MCF 10A (cell line): ENCODE results near the gene CIDEB. TPM values are rescaled to one million over a fixed set of nuclear protein-coding genes. Genes with fewer than 3 reads are reported as not detected.

ENCODE experiments used
- BruUV-seq: library from RNA; stranded (reverse); fragments of 400-500 nt; replicated peaks from 2 replicates; lab custom pipeline; 2021; lab: Mats Ljungman, UMichigan
- CTCF ChIA-PET: fragments of 300-600 bp; sonication (Branson Sonifier 250); formaldehyde crosslinking; extraction: SDS; loops from one replicate; lab custom pipeline; 2021; ENCODE audit warnings: antibody characterized with exemption, inconsistent platforms; lab: Yijun Ruan, JAX
- POLR2A ChIA-PET: fragments of 300-600, 350-650 bp; sonication (Branson Sonifier 250); formaldehyde crosslinking; extraction: SDS; loops from one replicate; lab custom pipeline; 2020; ENCODE audit warnings: antibody characterized with exemption, inconsistent platforms; lab: Yijun Ruan, JAX
- DNase-seq: peaks from one replicate; pipeline ENCODE4 v3.0.0-alpha.2; 2018; ENCODE audit not compliant: unreplicated experiment
- H3K27ac Mint-ChIP-seq: one replicate; pipeline ENCODE4 v1.8.0; 2022; ENCODE audit warnings: mild to moderate bottlenecking, low read depth, mixed read lengths; ENCODE audit not compliant: unreplicated experiment
- H3K27me3 Mint-ChIP-seq: one replicate; pipeline ENCODE4 v1.8.0; 2022; ENCODE audit warnings: mixed read lengths; ENCODE audit not compliant: insufficient read depth, unreplicated experiment
- H3K36me3 Mint-ChIP-seq: one replicate; pipeline ENCODE4 v1.8.0; 2022; ENCODE audit warnings: mild to moderate bottlenecking, moderate library complexity, mixed read lengths; ENCODE audit not compliant: insufficient read depth, unreplicated experiment
- H3K4me1 Mint-ChIP-seq: one replicate; pipeline ENCODE4 v1.8.0; 2022; ENCODE audit warnings: mixed read lengths; ENCODE audit not compliant: insufficient read depth, unreplicated experiment
- H3K4me3 Mint-ChIP-seq: one replicate; pipeline ENCODE4 v1.8.0; 2022; ENCODE audit warnings: mild to moderate bottlenecking, moderate library complexity, mixed read lengths; ENCODE audit not compliant: unreplicated experiment
- H3K9me3 Mint-ChIP-seq: one replicate; pipeline ENCODE4 v1.8.0; 2022; ENCODE audit warnings: mixed read lengths; ENCODE audit not compliant: unreplicated experiment
- intact Hi-C: fragments of 100-400 bp; cut with micrococcal nuclease; formaldehyde crosslinking; loops from 2 replicates; pipeline ENCODE4 v1.14.1; 2022
- total RNA-seq: library from RNA; stranded (reverse); gene quantifications from 2 replicates; pipeline ENCODE4 v1.2.3, GENCODE V29; 2022
- TF ChIP-seq, protein P1 (sequence below): fragments of 200-600 bp; IDR thresholded peaks from one replicate; pipeline ENCODE4 v1.8.0; 2022; ENCODE audit warnings: antibody characterized with exemption, mild to moderate bottlenecking; ENCODE audit not compliant: unreplicated experiment

CIDEB gene
- total RNA-seq, 1 experiment from 2014 or later = 1.3 TPM

DNA sequence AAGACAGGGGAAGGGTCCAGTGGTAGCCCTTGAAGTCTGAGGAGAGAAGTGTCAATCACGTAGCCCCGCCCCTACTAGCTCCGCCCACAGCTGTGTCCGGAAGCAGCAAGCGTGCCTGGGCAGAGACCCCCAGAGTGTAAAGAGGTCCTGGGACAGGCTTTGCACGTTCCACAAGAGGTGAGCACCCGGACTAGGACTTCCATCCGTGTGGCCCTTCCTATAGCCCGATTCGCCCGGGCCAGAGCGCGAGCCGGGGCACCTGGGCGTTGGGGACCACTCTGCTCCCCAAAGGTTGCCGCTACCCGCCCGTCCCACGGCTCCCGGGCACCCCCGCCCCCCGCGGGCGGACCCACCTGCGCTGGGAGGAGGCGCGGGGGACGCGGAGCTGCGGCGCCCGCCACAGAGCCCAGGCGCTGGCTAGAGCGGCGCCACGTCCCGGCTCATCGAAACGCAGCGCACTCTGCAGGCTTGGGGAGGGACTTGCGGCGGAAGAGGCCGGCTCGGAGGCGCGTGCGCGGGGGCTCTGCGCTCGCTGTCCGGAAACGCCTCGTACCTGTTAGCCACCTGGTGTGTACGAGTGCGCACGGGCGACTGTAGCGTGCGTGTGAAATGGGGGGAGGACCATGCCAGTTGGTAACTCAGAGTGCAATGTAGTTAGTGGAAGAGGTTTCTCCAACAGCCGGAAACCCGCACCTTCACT is 36.5 kb downstream of the CIDEB start, which contains the start of gene RABGGTA:
Gene RABGGTA, minus strand, starts transcription at position 464 of the 700 bp plus-strand sequence. CDS start 482 bp downstream, outside the sequence.
- POLR2A ChIA-PET = interaction anchor here (0.7 to 9.5 kb wide), 24 partner anchors 10 to 160 kb away, joined by 3 to 146 read pairs (median 6); partner anchors contain the start of genes CHMP4A, CIDEB, DCAF11 and DHRS1
- CTCF ChIA-PET = interaction anchor here (0.6 to 32.3 kb wide), 15 partner anchors 8 to 77 kb away, joined by 3 to 457 read pairs (median 4); partner anchors contain the start of genes CIDEB, DHRS1, LTB4R2 and NOP9
- Mint-ChIP-seq H3K4me1 (peaks cover 43% of the 10 kb centered on the region), H3K36me3 (peaks cover 19% of the 10 kb centered on the region), H3K27me3 (no peaks in the 10 kb centered on the region), H3K4me3 (peak within 1 kb of the TSS; percentile 89), H3K27ac (peak within 1 kb of the TSS; percentile 16), H3K9me3 (no peaks in the 10 kb centered on the region)
- peak; percentile 88 for DNase-seq
- TF ChIP-seq, protein P1, sequence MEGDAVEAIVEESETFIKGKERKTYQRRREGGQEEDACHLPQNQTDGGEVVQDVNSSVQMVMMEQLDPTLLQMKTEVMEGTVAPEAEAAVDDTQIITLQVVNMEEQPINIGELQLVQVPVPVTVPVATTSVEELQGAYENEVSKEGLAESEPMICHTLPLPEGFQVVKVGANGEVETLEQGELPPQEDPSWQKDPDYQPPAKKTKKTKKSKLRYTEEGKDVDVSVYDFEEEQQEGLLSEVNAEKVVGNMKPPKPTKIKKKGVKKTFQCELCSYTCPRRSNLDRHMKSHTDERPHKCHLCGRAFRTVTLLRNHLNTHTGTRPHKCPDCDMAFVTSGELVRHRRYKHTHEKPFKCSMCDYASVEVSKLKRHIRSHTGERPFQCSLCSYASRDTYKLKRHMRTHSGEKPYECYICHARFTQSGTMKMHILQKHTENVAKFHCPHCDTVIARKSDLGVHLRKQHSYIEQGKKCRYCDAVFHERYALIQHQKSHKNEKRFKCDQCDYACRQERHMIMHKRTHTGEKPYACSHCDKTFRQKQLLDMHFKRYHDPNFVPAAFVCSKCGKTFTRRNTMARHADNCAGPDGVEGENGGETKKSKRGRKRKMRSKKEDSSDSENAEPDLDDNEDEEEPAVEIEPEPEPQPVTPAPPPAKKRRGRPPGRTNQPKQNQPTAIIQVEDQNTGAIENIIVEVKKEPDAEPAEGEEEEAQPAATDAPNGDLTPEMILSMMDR = peak; percentile 67
- no TSS peak for BruUV-seq
- intact Hi-C loops = loop anchor here (1.0 kb wide), 2 partner anchors 26 to 29 kb away; partner anchors contain the start of gene TINF2

DNA sequence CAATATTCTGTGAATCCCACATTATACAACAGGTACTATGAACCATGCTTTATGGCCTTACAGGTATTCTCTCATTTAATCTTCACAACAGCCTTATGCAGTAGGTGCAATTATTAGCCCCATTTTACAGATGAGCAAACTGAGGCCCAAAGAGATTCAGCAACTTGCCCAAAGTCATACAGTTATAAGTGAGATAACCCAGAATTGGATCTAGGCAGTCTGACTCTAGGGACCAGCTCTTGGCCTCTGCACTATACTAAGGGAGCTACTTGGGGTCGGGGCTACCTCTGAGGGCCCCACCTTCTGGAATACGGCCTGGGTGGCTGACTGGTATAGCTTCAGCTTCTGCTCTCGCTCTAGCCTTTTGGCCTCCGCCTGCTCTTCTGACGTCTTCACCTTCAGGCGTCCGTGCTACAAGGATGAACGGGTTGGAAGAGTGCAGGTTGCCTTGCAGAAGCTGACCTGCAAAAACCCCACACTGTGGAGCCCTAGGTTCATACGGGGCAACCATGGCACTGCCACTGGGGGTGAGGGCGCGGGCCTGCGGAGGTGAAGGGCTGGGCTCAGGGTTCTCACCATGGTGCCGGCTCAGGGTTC is 37.1 kb downstream of the CIDEB start:
- Mint-ChIP-seq H3K27me3 (no peaks in the 10 kb centered on the region), H3K4me1 (peaks cover 43% of the 10 kb centered on the region), H3K27ac (peak overlapping the region; percentile 16), H3K9me3 (no peaks in the 10 kb centered on the region), H3K36me3 (peaks cover 24% of the 10 kb centered on the region), H3K4me3 (peak overlapping the region; percentile 89)
- BruUV-seq = no TSS peak
- peak; percentile 31 for DNase-seq
- ChIA-PET CTCF (interaction anchor here (0.6 to 32.3 kb wide), 15 partner anchors 9 to 713 kb away, joined by 3 to 457 read pairs (median 4); partner anchors contain the start of genes CIDEB, DHRS1, LTB4R and LTB4R2), POLR2A (interaction anchor here (0.6 to 9.5 kb wide), 18 partner anchors 9 to 156 kb away, joined by 3 to 146 read pairs (median 10); partner anchors contain the start of genes CHMP4A, DCAF11, DHRS1 and LTB4R2)
- TF ChIP-seq, protein P1 = no peak
- intact Hi-C loops = loop anchor here (1.0 kb wide), 2 partner anchors 27 to 28 kb away; partner anchors contain the start of gene TINF2

DNA sequence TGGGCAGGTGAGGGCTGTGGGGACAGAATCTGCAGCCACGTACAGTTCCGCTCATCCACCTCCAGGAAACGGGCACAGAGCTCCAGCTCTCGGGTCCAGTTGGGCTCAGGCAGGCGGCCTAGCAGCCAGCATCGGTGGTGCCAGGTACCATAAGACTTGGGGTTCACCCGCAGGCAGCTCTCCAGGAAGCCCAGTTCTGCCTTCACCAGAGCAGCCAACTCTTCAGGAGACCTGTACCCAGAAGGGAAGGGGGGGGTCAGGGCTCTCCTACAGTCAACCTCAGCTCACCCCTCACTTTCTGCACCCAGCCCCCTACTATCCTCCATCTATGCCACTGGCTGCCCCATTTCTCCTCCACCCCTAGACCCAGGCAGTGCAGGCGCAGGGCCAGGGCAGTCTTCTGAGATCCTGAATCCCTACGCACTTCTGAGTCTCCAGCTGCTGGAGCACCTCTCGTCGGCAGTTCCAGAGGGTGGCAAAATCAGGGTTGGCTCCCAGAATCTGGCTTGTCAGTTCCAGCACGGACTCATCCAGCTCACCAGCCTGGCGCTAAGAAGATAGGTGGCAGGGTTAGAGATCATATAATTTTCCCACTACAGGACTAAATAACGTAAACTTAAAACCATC is 37.8 kb downstream of the CIDEB start:
- ChIA-PET POLR2A (interaction anchor here (0.6 to 9.5 kb wide), 14 partner anchors 9 to 80 kb away, joined by 3 to 146 read pairs (median 10); partner anchors contain the start of genes CHMP4A, DHRS1, LTB4R2 and NOP9), CTCF (interaction anchor here (0.6 to 32.3 kb wide), 16 partner anchors 8 to 712 kb away, joined by 3 to 457 read pairs (median 4); partner anchors contain the start of genes CIDEB, DHRS1, LTB4R and LTB4R2)
- Mint-ChIP-seq H3K27ac (no peak overlapping the region), H3K27me3 (no peaks in the 10 kb centered on the region), H3K4me3 (peak overlapping the region; percentile 89), H3K4me1 (peaks cover 44% of the 10 kb centered on the region), H3K9me3 (no peaks in the 10 kb centered on the region), H3K36me3 (peaks cover 24% of the 10 kb centered on the region)
- BruUV-seq = TSS peak; percentile 39
- TF ChIP-seq, protein P1 = no peak
- intact Hi-C loops = no loop called here
- DNase-seq = no peak
